GM23338 (cell line): Measurements from ENCODE around the gene MAP3K14.

Experiments used
- POLR2AphosphoS5 ChIP-seq: IDR thresholded peaks from 2 replicates; pipeline ENCODE4 v1.6.1; 2016; ENCODE audit warnings: antibody characterized with exemption, low read depth
- TF ChIP-seq, protein P1 (sequence below), 2 experiments: fragments of 200-600 bp in 1 of 2; sonication (generic) in 1 of 2; conservative IDR thresholded peaks; 2 replicates each; pipeline versions ENCODE4 v1.5.1 to v1.6.1; 2016 to 2017; ENCODE audit warnings: antibody characterized with exemption in 2 of 2, low read depth in 2 of 2, mild to moderate bottlenecking in 2 of 2, moderate library complexity in 1 of 2

DNA sequence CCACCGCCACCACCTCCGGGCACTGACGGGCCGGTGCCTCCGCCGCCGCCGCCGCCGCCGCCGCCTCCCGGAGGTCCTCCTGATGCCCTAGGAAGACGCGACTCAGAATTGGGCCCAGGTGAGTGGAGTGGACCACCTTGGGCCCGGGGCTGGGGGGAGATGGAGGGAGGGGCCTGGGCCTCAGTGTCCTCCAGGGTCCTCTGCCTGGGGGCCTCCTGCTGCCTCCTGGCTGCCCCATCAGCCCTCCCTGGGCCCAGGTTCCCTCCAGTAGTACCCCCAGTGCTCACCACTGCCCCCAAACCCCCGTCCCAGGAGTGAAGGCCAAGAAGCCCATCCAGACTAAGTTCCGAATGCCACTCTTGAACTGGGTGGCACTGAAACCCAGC is 74.8 kb downstream of the MAP3K14 start:
- no peak for TF ChIP-seq POLR2AphosphoS5
- TF ChIP-seq, protein P1, sequence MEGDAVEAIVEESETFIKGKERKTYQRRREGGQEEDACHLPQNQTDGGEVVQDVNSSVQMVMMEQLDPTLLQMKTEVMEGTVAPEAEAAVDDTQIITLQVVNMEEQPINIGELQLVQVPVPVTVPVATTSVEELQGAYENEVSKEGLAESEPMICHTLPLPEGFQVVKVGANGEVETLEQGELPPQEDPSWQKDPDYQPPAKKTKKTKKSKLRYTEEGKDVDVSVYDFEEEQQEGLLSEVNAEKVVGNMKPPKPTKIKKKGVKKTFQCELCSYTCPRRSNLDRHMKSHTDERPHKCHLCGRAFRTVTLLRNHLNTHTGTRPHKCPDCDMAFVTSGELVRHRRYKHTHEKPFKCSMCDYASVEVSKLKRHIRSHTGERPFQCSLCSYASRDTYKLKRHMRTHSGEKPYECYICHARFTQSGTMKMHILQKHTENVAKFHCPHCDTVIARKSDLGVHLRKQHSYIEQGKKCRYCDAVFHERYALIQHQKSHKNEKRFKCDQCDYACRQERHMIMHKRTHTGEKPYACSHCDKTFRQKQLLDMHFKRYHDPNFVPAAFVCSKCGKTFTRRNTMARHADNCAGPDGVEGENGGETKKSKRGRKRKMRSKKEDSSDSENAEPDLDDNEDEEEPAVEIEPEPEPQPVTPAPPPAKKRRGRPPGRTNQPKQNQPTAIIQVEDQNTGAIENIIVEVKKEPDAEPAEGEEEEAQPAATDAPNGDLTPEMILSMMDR (conservative IDR thresholded peaks at IDR 0.05; ENCODE audit: low read depth in 2 of 2), result no peak
